OCI-LY3 (cell line): ENCODE data around the gene TYW1B.
"Not testable (repeated sequence)": the region's sequence is repeated elsewhere in the genome, so short reads cannot be mapped to it uniquely, and the experiment has no call there.

ENCODE experiments used
- CTCF ChIP-seq: fragments of 200-600, 300-600 bp; sonication (generic); IDR thresholded peaks from 2 replicates; pipeline ENCODE4 v1.5.1; 2014; ENCODE audit warnings: antibody characterized with exemption, low read length, low read depth
- EZH2phosphoT487 ChIP-seq: fragments of 200-600 bp; shearing (Covaris generic); IDR thresholded peaks from 2 replicates; pipeline ENCODE4 v1.6.1; 2018; ENCODE audit warnings: antibody characterized with exemption, mixed run types, low read depth

- not testable (repeated sequence) for TF ChIP-seq CTCF, EZH2phosphoT487
Measured at GRCh38 chr7:72554401-72554800, 273.6 kb downstream of the TYW1B start.
